ENCODE results near the gene BATF3.

The BATF3 gene

DNA sequence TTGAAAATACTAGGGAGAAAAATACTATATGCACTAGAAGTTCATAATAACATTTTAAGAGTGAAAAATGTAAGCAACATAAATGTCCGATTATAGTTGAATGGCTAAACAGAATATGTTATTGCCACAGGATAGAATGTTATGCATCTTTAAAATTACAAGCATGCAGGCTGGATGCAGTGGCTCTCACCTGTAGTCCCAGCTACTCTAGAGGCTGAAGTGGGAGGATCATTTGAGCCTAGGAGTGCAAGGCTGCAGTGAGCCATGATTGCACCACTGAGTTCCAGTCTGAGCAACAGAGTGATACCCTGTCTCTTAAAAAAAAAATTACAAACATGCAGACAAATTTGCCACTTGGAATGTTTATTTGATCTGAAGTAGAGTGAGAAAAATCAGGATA is 3.0 kb upstream of the BATF3 start:
- no peak for DNase-seq

- no peak for DNase-seq
These were observed 2.3 kb upstream of the BATF3 start for GRCh38 chr1:212701910-212702309.

DNA sequence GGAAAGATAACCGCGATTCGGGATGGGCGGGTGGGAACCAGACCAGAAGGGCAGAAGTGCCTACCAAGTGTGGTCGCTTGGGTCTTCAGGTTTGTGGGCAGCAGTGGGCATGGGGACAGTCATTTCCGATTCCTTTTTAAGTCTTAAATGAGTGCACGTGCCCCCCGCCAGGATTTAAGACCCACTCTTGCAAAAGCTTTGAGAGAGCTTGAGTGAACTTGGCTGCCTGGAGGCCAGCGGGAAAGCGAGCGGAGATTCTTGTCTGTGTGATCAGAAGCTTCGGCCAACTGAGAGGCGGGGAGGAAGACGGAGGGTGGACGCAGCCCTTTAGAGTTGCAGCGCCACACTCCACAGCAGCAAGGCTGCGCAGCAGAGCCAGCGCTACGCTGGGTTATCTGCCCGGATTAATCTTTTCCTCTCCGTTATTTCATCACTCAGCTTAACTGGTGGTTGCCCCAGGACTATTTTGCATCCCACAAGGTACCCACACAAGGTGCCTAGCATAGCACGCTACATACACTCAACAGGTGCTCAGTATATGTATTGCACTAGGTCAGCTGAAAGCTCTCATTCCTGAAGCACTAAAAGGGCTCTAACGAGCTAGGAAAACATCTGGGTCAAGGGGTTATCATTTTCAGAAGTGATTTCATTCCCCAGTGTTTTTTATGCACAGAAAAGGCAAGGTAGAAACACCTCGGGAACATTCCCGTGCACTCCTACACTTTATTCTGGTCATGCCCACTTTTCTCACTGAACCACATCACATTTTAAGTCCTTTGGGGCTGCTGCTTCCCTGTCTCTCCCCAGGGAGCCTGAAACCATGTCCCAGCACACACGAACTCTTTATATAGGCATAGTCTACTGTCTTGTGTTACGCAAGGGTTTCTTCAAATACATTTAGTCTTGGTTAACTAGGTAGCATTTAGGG is 1.5 kb upstream of the BATF3 start:
- DNase-seq = no peak

DNA sequence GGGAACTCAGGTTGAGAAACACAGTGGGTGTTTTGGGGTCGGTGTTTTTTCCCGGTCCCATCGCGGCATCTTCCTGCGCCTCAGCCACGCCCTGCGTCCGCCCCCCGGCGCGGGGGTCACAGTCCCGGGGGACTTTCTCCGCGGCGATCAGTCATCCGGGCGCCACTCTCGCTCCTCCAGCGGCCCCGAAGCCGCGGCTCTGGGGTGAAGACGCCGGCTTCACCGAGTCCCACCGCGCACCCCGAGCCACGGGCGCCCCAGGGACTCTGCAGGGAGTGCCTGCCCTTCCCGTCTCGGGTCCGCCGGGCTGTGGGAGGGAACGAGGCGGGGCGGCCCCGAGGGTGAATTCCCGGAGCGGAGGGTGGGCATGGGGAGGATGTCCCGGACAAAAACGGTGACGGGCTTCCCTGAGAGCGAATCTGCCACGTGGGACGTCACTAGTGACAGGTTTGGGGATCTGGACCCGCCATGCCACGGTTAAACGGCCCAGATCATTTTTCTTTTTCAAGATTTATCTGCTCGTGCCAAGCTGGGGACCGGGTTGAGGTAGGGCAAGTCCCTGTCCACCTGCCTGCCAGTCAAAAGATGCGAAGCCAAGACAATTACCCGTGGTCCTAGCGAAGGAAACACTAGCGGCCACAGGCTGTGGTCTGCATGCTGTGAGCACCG is 717 bp upstream of the BATF3 start:
- no peak for DNase-seq

DNA sequence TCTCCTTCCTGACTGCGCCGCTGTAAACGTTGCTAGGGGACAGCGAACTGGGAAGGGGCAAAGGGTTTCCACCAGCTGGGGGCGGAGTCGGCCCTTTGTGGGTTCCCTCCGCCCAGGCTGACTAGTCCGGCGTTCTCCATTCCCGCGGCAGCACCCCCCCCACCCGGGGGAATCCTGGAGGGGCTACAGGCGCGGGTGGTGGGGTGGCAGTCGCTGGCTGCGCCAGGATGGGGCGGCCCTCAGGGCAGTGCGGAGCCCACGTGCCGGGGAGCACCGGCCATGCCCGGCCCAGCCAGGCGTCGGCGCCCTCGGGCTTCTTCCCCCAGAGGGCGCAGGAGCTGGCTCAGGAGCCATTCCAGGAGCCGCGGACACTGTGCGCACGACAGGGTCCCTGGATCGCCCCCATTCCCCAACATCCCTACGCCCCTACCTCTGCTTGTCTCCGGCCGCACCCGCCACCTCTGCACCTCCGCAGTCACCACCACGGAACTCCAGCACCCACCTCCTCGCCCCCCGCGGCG is 476 bp downstream of the BATF3 start:
- no peak for DNase-seq

- DNase-seq = no peak
These were observed 1.1 kb downstream of the BATF3 start for GRCh38 chr1:212698467-212699103.

DNA sequence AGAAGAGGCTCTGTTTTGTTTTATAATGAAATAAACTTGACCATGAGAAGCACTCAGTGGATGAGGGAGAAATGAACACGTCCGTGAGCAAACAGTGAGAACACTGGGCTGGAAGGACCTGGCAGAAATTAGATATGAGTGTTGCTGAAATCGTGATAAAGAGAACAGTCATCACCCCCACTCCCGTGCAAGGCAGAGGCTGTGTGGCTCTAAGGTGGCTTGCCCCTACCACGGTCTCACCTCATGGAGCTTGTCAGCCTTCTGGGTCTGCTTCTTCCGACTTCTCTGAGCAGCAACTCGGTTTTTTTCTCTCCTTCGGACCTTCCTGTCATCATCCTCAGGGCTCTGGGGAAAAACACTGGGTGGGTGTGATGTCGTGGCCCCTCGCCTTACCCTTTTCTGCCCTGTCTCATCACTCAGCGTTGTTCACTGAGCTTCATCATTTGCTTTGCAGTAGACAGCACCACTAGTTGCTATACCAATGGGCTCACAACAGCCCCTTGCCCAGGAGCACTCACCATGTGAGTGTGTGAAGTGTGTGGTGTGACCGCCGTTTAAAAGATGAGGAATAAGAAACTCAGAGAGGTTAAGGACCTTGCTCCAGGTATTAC is 2.8 kb downstream of the BATF3 start:
- no peak for DNase-seq

DNA sequence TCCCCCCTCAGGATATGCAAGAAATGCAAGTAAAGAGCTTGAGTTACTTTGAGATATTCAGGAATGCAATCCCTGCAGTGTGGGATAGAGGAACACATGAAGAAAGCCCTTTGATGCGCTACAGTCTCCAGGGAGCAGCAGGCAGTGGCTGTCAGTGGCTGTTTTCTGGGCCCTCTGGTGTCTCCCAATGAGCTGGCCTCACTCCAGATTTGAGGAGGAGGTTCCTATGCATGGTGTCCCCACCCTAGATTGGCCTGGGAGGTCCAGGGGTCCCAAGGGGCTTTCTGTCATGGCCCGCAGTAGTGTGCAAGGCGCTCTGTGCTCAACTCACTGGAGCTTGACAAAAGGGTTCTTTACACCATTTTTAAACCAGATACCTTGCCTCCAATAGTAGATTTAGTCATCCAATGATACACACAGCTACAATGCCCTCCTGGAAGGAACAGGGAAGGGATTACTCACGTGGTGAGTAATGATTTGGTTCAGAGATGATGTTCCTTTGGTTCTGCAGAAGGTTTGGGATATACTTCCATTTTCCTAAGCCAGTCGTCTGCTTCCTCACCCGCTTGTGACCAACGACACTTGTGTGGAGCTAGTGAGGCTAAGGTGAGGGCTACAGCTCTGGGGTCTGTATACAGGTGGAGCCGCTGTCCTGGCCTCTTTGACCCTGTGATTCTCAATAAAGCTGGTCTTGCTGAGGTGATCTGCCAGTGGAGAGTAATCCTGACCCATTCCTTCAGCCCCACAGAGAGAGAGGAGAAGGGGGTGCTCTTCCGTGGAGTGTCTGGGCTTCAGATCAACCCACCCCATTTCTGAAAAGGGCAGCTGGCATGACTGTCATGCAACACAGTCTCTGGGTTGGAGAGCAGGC is 6.6 kb downstream of the BATF3 start:
- DNase-seq = no peak

- no peak for DNase-seq
These were observed 8.0 kb downstream of the BATF3 start for GRCh38 chr1:212691561-212692071.

- no peak for DNase-seq
These were observed 8.7 kb downstream of the BATF3 start for GRCh38 chr1:212690816-212691403.

DNA sequence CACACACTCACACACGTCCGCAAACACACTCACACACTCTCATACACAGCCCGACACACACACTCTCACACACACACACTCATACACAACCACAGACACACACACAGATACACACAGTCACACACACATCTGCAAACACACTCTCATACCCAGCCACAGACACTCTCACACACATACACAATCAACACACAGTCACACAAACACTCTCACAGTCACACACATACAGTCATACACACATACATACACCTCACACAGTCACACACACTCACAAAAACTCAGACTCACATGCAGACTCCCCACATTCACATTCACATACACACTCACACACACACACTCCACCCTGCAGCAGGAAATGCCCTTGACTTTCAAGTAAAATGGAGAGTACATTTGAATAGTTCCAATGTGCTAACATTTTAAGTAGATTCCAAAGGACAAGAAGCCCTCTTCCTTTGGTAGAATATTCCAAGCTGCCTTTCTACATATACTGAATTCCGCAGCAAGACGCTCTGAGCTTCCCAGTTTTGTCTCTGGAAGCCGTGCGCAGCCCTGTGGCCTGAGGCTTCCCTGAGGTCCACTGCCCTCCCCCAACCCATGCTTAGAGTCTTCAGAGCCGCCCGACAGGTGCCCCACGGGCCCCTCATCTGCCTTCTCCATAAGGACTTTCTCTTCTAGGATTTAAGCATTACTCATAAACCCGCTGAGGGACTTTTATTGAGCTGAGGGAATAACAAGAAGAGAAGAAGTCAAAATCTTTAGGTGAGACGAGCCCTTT is 9.7 kb downstream of the BATF3 start:
- no peak for DNase-seq

GRCh38 chr1:212689196-212689725 is 10.4 kb downstream of the BATF3 start:
- DNase-seq = no peak

- no peak for DNase-seq
These were observed 11.1 kb downstream of the BATF3 start for GRCh38 chr1:212688341-212689047.

DNA sequence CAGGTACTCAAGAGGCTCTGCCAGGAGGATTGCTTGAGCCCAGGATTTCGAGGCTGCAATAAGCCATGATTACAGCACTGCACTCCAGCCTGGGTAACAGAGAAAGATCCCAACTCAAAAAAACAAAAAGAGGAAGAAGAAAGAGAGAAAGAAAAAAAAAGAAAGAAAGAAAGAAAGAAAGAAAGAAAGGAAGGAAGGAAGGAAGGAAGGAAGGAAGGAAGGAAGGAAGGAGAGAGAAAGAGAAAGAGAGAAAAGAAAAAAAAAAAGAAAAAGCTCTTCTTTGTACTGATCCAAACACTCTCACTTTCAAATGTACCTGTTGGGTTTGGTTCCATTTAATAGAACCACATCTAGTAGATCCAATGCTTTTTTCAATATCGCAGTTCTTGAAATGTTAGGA is 11.8 kb downstream of the BATF3 start:
- DNase-seq = no peak

- no peak for DNase-seq
These were observed 13.0 kb downstream of the BATF3 start for GRCh38 chr1:212686591-212686990.

DNA sequence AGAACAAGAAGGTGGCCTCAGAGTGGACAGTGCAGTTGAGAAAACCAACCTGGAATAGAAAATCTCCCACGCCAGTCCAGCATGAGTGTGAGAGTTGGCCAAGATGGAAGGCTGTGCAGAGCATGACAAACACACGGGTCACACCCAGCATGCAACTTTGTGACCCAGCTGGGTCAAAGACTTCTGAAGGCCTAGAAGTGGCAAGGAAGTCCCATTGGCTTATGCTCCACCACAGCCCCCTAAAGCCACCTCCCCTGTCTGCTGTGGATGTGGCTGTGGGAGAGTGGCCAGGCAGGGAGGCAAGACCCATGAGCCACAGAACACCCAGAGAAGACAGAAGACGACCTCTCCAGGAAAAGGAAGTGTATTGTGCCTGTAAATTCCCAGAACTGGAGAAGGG is 13.6 kb downstream of the BATF3 start:
- no peak for DNase-seq

GRCh38 chr1:212685429-212685828 is 14.2 kb downstream of the BATF3 start:
- DNase-seq = no peak

- DNase-seq = no peak
These were observed 15.0 kb downstream of the BATF3 start for GRCh38 chr1:212684521-212685090.

- DNase-seq = no peak
These were observed 15.6 kb downstream of the BATF3 start for GRCh38 chr1:212684076-212684475.
